ENCODE results near the gene ELOVL6.
"Not testable (repeated sequence)": the region's sequence is repeated elsewhere in the genome, so short reads cannot be mapped to it uniquely, and the experiment has no call there.

ELOVL6 gene

DNA sequence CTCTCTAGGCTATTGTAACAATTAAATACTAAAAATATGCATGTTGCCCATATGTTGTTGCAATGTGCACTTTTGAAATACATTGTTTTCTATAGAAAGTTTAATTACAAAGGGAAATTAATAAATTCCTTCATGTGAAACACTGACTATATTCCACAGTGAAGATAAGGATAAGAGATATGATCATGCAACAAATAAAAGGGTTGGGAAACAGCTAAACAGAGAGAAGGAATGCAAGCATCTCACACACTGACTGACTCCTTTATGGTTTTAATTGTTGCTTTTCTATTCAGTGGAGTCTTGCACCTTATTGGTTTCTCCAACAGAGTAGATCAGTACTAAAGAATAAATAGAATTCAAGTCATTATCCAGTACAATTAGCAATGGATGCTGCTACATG is 37.8 kb downstream of the ELOVL6 start:
- TF ChIP-seq, protein P1, sequence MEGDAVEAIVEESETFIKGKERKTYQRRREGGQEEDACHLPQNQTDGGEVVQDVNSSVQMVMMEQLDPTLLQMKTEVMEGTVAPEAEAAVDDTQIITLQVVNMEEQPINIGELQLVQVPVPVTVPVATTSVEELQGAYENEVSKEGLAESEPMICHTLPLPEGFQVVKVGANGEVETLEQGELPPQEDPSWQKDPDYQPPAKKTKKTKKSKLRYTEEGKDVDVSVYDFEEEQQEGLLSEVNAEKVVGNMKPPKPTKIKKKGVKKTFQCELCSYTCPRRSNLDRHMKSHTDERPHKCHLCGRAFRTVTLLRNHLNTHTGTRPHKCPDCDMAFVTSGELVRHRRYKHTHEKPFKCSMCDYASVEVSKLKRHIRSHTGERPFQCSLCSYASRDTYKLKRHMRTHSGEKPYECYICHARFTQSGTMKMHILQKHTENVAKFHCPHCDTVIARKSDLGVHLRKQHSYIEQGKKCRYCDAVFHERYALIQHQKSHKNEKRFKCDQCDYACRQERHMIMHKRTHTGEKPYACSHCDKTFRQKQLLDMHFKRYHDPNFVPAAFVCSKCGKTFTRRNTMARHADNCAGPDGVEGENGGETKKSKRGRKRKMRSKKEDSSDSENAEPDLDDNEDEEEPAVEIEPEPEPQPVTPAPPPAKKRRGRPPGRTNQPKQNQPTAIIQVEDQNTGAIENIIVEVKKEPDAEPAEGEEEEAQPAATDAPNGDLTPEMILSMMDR (IDR thresholded peaks at IDR 0.05; ENCODE audit: insufficient read depth, missing control alignments) = no peak
- DNase-seq (ENCODE audit: insufficient read length, low spot score) = no peak
- no peak for FAIRE-seq

DNA sequence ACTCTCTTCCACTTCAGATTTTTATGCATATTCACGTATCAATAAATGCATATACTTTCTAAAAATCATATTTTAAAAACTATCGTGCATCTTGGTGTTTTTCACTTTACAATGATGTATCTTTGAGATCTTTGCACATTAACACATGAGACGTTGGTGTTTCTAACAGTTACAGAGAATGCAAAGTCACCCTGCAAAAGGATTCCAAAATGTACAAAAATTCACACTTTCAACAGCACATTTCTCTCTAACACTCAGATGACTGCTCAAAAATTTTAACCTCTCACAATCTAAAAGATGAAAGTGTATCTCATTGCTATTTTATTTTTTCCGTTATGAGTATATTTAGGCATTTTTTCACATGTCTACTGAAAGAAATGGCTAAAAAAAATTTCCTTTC is 38.9 kb downstream of the ELOVL6 start:
- DNase-seq (ENCODE audit: insufficient read length, low spot score) = no peak
- FAIRE-seq = no peak
- TF ChIP-seq, protein P1 (IDR thresholded peaks at IDR 0.05; ENCODE audit: insufficient read depth, missing control alignments) = no peak

DNA sequence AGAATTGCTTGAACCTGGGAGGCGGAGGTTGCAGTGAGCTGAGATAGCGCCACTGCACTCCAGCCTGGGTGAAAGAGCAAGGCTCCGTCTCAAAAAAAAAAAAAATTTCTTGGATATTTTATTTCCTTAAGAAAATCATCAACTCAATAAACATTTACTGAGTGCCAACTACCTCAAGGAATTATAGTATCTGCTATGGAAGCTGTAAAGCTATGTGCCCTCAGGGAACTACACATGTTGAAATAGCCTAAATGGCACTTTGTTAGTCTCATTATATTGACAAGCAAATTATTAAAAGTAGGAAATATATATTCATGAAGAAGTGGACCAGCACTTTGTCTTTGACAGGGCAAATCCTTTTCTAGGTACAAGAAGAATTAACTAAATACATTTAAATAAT is 40.8 kb downstream of the ELOVL6 start:
- no peak for DNase-seq (ENCODE audit: insufficient read length, low spot score)
- FAIRE-seq = no peak
- TF ChIP-seq, protein P1 (IDR thresholded peaks at IDR 0.05; ENCODE audit: insufficient read depth, missing control alignments) = no peak

DNA sequence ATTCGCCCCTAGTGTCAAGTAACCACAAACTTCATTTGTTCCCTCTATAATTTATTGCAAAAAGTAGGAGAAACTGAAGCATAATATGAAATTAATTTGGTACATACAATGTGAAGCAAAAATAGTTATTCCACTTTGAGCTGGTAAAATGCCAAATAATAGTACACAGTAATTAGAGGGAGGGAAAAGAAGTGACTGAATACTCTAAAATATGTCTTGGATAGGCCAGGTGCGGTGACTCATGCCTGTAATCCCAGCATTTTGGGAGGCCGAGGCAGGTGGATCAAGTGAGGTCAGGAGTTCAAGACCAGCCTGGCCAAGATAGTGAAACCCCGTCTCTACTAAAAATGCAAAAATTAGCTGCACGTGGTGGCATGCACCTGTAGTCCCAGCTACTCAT is 41.2 kb downstream of the ELOVL6 start:
- not testable (repeated sequence) for FAIRE-seq; DNase-seq (ENCODE audit: insufficient read length, low spot score)

DNA sequence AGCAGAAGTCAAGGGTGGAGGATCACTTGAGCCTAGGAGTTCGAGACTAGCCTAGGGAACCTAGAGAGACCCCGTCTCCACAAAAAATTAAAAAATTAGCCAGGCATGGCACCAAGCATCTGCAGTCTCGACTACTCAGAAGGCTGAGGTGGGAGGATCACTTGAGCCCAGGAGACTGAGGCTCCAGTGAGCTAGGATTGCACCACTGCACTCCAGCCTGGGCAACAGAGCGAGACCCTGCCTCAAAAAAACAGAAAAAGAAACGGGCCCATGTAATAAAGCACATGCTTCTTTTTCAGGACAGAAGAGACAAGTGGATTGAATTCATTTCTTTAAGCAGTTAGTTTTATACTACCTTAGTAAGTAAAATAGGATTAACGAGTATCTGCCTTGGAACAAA is 42.0 kb downstream of the ELOVL6 start:
- FAIRE-seq (no peak), DNase-seq (ENCODE audit: insufficient read length, low spot score) (no peak)
- TF ChIP-seq, protein P1 (IDR thresholded peaks at IDR 0.05; ENCODE audit: insufficient read depth, missing control alignments) = no peak

DNA sequence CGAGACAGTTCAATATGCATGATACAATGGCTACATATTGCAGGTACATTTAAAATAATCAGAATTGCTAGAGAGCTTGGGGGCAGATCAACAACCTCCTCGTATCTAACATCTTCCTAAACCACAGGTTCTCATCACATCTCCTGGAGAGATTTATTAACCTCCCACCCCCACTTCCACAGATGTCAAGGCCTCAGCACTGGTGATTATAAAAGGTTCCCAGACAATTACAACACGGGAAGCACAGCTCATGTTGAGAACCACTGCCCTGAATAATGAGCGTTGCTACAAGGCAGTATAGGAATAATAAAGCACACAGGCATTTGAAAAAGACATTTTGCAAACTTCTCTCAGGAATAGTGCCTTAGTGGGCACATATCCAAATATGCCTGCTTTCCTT is 42.8 kb downstream of the ELOVL6 start:
- TF ChIP-seq, protein P1 (IDR thresholded peaks at IDR 0.05; ENCODE audit: insufficient read depth, missing control alignments) = no peak
- FAIRE-seq (no peak), DNase-seq (ENCODE audit: insufficient read length, low spot score) (no peak)

DNA sequence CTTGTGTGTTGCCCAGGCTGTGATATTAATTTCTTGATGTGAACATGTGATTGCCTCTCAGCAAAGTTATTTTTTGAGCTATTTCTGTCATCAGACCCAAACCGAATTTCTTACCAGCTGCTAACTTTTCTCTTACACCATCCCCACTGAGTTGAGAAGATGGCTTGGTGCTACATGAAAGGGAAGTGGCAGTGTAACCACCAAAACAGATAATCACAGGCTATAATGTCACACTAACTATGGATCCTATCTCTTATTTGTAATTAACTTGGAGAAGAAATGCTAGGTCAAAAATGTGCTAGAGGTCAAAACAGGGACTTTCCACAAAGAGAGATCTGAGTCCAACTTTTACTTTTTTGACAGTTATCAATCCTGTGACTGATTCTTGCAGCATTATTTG is 43.8 kb downstream of the ELOVL6 start:
- FAIRE-seq = no peak
- no peak for DNase-seq (ENCODE audit: insufficient read length, low spot score)
- TF ChIP-seq, protein P1 (IDR thresholded peaks at IDR 0.05; ENCODE audit: insufficient read depth, missing control alignments) = no peak

DNA sequence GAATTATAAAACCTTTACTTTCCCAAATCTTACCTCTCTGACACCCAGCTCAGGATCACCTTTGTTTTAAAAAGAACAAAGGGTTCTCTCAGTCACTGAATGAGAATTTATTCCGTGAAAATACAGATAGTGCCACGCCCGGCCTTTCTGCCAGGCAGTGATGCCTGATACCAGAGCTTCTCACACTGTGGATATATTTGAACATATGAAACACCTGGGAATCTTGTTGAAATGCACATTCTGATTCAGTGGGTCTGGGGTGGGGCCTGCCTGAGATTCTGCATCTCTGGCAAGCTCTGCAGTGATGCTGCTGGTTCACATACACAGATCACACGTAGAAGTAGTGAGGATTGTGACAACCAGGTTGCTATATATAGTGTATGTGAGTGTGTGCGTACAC is 46.0 kb downstream of the ELOVL6 start:
- DNase-seq (ENCODE audit: insufficient read length, low spot score) (no peak), FAIRE-seq (no peak)
- TF ChIP-seq, protein P1 (IDR thresholded peaks at IDR 0.05; ENCODE audit: insufficient read depth, missing control alignments) = no peak

Measured in D721Med (cell line).